K562 (cell line): ENCODE data around the gene LLCFC1. TPM values are rescaled to one million over a fixed set of nuclear protein-coding genes. Genes with fewer than 3 reads are reported as not detected.

Experiments
- CBFA2T2 ChIP-seq: fragments of 450-650 bp; conservative IDR thresholded peaks from 2 replicates; pipeline ENCODE4 v1.6.1; 2017; ENCODE audit warnings: mild to moderate bottlenecking
- CCNT2 ChIP-seq: IDR thresholded peaks from 2 replicates; pipeline ENCODE4 v1.6.1; 2011; ENCODE audit warnings: borderline replicate concordance, low read depth, mild to moderate bottlenecking, moderate library complexity, mixed read lengths, low read length; ENCODE audit not compliant: insufficient read length; ENCODE audit errors: extremely low read depth
- CGGBP1 ChIP-seq: fragments of 250-450 bp; sonication (Bioruptor Pico); IDR thresholded peaks from 2 replicates; pipeline ENCODE4 v1.9.0; 2021; ENCODE audit warnings: mild to moderate bottlenecking
- CXXC5 ChIP-seq: fragments of 250-450 bp; sonication (Bioruptor Pico); IDR thresholded peaks from 2 replicates; pipeline ENCODE4 v1.8.0; 2022; ENCODE audit warnings: inconsistent platforms, mild to moderate bottlenecking, moderate library complexity
- ELF2 ChIP-seq: fragments of 250-450 bp; sonication (Bioruptor Pico); IDR thresholded peaks from 2 replicates; pipeline ENCODE4 v1.5.0; 2021; ENCODE audit warnings: mild to moderate bottlenecking
- FOSL1 ChIP-seq: fragments of 200-800 bp; sonication (Bioruptor generic); conservative IDR thresholded peaks from 2 replicates; pipeline ENCODE4 v1.6.1; 2016; ENCODE audit warnings: missing genetic modification characterization, missing compliant biosample characterization
- FOXP1 ChIP-seq: sonication (generic); formaldehyde crosslinking; IDR thresholded peaks from 2 replicates; pipeline ENCODE4 v1.8.0; 2022; ENCODE audit warnings: mild to moderate bottlenecking, missing genetic modification reagents
- HLTF ChIP-seq: fragments of 450-650 bp; IDR thresholded peaks from 2 replicates; pipeline ENCODE4 v1.6.1; 2016
- HMGN3 ChIP-seq: IDR thresholded peaks from 2 replicates; pipeline ENCODE4 v1.6.1; 2011; ENCODE audit warnings: borderline replicate concordance, low read depth, mild to moderate bottlenecking, mixed read lengths, low read length; ENCODE audit not compliant: insufficient read length; ENCODE audit errors: extremely low read depth
- MNT ChIP-seq, 2 experiments: fragments of 450-650 bp; conservative IDR thresholded peaks; 2 replicates each; pipeline ENCODE4 v1.6.1; 2017; ENCODE audit warnings: mild to moderate bottlenecking in 2 of 2, moderate library complexity in 2 of 2
- MYC ChIP-seq, 2 experiments: fragments of 250-450 bp in 1 of 2; sonication (Bioruptor Pico) in 1 of 2; IDR thresholded peaks; 2 replicates each; pipeline versions ENCODE4 v1.5.1 to v1.6.1; 2012 to 2021; ENCODE audit warnings: low read depth in 2 of 2, borderline replicate concordance in 1 of 2, improper control_type of control experiment in 1 of 2, low read length in 1 of 2, mild to moderate bottlenecking in 1 of 2, moderate library complexity in 1 of 2
- NCOR1 ChIP-seq: fragments of 450-650 bp; IDR thresholded peaks from 2 replicates; pipeline ENCODE4 v1.6.1; 2016; ENCODE audit warnings: mild to moderate bottlenecking, moderate library complexity
- NFE2L1 ChIP-seq: fragments of 450-650 bp; IDR thresholded peaks from 2 replicates; pipeline ENCODE4 v1.6.1; 2016; ENCODE audit warnings: missing genetic modification characterization, low read depth, mild to moderate bottlenecking, missing compliant biosample characterization, moderate library complexity, borderline replicate concordance
- OTX1 ChIP-seq: fragments of 450-650 bp; formaldehyde crosslinking; IDR thresholded peaks from 2 replicates; pipeline ENCODE4 v1.4.0; 2022; ENCODE audit warnings: mild to moderate bottlenecking
- TAL1 ChIP-seq: fragments of 450-650 bp; IDR thresholded peaks from 2 replicates; pipeline ENCODE4 v1.6.1; 2016; ENCODE audit warnings: mild to moderate bottlenecking
- TBL1XR1 ChIP-seq, 2 experiments: IDR thresholded peaks; 2 replicates each; pipeline ENCODE4 v1.6.1; 2012; ENCODE audit warnings: improper control_type of control experiment in 2 of 2, low read length in 2 of 2, mild to moderate bottlenecking in 1 of 2
- TEAD4 ChIP-seq, 2 experiments: sonication (generic) in 1 of 2; formaldehyde crosslinking in 1 of 2; IDR thresholded peaks; 2 replicates each; pipeline versions ENCODE4 v1.6.1 to v1.8.0; 2012 to 2022; ENCODE audit warnings: borderline replicate concordance in 1 of 2, inconsistent platforms in 1 of 2, low read length in 1 of 2, mild to moderate bottlenecking in 1 of 2, missing genetic modification reagents in 1 of 2
- ZNF23 ChIP-seq: fragments of 250-450 bp; sonication (Bioruptor Pico); IDR thresholded peaks from 2 replicates; pipeline ENCODE4 v1.4.0; 2020; ENCODE audit warnings: mild to moderate bottlenecking
- polyA plus RNA-seq, 8 experiments: library from polyadenylated mRNA; depleted of rRNA in 4 of 8; stranded (reverse) in 5 of 8; unstranded in 3 of 8; fragments of >200 nt; fragmentation: Nextera tagmentation in 2 of 8; fragmentation: Illumina TruSeq in 1 of 8; extraction: Ambion mirVana in 2 of 8; extraction: Trizol in 1 of 8; gene quantifications; 2 replicates each; pipeline versions ENCODE4 v1.2.1 to v1.2.3, GENCODE V29; 2011 to 2014; ENCODE audit warnings: inconsistent platforms in 1 of 8, missing spikeins in 1 of 8
- total RNA-seq, 7 experiments: library from RNA; depleted of rRNA in 6 of 7; stranded (reverse); fragments of >200 nt in 6 of 7; fragmentation: Illumina TruSeq in 2 of 7; extraction: Trizol in 2 of 7; gene quantifications; 2 replicates each; pipeline versions ENCODE4 v1.2.1 to v1.2.3, GENCODE V29; 2011 to 2021; ENCODE audit warnings: low replicate concordance in 1 of 7
- TF ChIP-seq, protein P1 (sequence below): fragments of 450-650 bp; formaldehyde crosslinking; IDR thresholded peaks from 2 replicates; pipeline ENCODE4 v1.4.0; 2022; ENCODE audit warnings: missing genetic modification characterization

Gene LLCFC1
- total and polyA plus RNA-seq, 9 of the 15 experiments (the other 6 are each of a cell fraction or from before 2014, with no cell fraction given), result not detected

DNA sequence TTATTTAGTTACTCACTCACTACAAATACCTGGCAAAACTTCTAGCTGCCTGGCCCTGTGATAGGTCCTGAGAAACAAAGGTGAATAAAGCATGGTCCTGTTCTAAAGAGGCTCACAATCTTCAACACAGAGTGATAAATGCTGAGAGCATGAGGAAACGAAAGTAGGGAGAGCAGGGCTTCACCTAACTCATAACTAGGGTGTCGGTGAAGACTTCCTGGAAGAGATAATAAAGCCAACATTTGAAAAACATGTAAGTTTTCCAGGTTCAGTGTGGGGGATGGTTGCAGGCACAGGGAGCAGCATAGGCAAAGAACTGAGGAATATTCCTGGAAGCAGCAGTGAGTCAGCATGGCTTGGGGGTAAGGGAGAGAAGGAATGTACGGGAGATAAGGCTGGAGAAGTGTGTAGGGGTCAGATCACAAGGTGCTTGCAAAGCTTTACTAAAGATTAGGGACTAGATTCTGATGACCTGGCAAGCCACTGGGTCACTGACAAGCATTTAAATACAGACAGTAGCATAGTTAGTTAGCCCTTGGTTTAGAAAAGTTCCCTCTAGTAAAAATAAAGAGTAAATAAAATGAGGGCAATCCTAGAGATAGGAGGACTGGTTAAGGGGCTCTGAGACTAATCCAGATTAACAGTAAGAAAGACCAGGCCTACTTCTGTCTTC lies 17.8 kb downstream of the LLCFC1 start (continued):
- TF ChIP-seq CGGBP1 (CRISPR knock-in tag) (no peak), CCNT2 (peak; percentile 89), FOSL1 (tag) (peak; percentile 95), CBFA2T2 (peak; percentile 82), TBL1XR1 (IDR thresholded peaks at IDR 0.05; ENCODE audit: low read length in 2 of 2) (peak in 1 of 2 experiments; percentile 68; a peak in 2 of 4 replicates), TAL1 (peak; percentile 72), HMGN3 (peak; percentile 49), HLTF (0 out of 2 replicates have a peak, but pooled peaks have one; percentile 66), ZNF23 (CRISPR knock-in tag) (no peak), MYC (IDR thresholded peaks at IDR 0.05; ENCODE audit: low read depth, low read length) (peak; percentile 38; the same call in 1 of the 2 replicates), MYC (CRISPR knock-in tag; IDR thresholded peaks at IDR 0.05; ENCODE audit: borderline replicate concordance, low read depth) (no peak), CXXC5 (peak; percentile 49), FOXP1 (0 out of 2 replicates have a peak, but pooled peaks have one; percentile 28), TEAD4 (IDR thresholded peaks at IDR 0.05; ENCODE audit: low read length) (peak; percentile 83), TEAD4 (CRISPR knock-in tag; IDR thresholded peaks at IDR 0.05; ENCODE audit: borderline replicate concordance) (no peak), OTX1 (0 out of 2 replicates have a peak, but pooled peaks have one; percentile 54), MNT (conservative IDR thresholded peaks at IDR 0.05) (peak in 1 of 2 experiments; percentile 44; a peak in 1 of 4 replicates), NCOR1 (peak; percentile 81), NFE2L1 (tag) (peak; percentile 16; the same call in 1 of the 2 replicates), ELF2 (CRISPR knock-in tag) (0 out of 2 replicates have a peak, but pooled peaks have one; percentile 52)
- TF ChIP-seq, protein P1, sequence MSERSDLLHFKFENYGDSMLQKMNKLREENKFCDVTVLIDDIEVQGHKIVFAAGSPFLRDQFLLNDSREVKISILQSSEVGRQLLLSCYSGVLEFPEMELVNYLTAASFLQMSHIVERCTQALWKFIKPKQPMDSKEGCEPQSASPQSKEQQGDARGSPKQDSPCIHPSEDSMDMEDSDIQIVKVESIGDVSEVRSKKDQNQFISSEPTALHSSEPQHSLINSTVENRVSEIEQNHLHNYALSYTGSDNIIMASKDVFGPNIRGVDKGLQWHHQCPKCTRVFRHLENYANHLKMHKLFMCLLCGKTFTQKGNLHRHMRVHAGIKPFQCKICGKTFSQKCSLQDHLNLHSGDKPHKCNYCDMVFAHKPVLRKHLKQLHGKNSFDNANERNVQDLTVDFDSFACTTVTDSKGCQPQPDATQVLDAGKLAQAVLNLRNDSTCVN, result 0 out of 2 replicates have a peak, but pooled peaks have one; percentile 30
